HG03060 (cell line): ENCODE results near the gene WNT9B.
"Not testable (repeated sequence)": the region's sequence is repeated elsewhere in the genome, so short reads cannot be mapped to it uniquely, and the experiment has no call there.

ENCODE experiments used
- ATAC-seq: cut with Tn5 transposase; IDR thresholded peaks from one replicate; pipeline ENCODE4 v1.9.1; 2021; ENCODE audit warnings: low read depth, moderate number of reproducible peaks; ENCODE audit not compliant: unreplicated experiment

WNT9B gene

DNA sequence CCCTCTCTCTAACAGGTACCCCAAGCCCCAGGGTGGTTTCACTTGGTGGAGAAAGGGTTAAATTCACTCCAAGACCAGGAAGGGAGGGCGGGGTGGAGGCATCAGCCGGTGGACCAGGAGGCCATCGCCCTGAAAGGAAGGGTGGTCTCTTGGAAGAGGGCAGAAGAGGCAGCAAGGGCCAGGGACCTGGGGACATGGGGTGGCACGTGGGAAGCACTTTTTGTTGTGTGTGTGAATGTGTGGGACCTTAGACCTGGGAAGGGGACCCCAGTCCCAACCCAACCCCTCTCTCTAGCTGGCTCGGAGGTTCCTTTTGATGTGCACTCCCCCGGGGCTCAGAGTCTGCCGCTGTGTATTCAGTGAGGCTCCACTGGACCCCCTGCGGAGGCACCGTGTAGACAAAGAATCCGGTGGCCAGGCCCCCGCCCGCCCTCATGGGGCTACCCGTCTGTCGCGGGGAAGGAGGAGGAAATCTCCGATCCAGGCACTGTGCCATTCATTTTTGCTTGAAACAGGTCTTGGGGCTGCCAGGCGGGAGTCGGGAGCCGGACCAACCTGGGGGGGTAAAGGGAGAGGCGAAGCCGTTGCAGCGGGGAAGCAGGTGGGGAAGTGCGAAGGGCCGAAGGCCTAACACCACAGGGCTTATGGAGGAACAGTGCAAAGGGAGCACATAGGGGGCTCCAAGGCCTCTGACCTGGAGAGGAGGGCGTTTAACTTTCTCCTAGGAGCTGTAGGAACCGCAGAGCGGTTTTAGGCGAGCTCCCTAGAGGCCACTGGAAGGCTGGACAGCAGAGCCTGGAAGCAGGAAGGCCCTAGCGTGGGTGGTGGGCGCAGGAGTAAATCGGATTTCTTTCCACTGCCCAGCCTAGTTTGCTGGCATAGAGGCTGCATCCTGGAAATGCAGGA, 29.6 kb upstream of the WNT9B start:
- no peak for ATAC-seq

- ATAC-seq: no peak
Observed at GRCh38 chr17:46822388-46822921, 28.9 kb upstream of the WNT9B start.

- ATAC-seq: no peak
Observed at GRCh38 chr17:46823657-46824056, 27.7 kb upstream of the WNT9B start.

DNA sequence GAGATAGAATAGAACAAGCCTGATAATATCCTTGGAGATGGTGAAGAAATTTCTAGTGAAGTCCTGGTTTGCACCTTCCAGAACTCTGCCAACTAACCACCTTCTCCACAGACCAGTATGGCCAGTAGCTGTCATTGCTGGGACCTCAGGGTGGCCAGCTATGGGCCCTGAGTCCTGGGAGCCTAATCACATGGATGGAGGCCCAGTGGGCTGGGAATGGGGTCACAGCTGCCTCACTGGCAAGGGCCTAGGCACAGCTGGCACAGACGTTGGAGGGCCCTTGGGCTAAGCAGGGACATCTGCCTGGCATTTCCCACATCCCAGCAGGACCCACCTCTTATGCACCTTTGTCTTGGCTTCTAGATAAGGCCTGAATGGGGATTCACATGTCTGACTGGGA, 25.3 kb upstream of the WNT9B start:
- no peak for ATAC-seq

- no peak for ATAC-seq
Observed at GRCh38 chr17:46827274-46827673, 24.1 kb upstream of the WNT9B start.

DNA sequence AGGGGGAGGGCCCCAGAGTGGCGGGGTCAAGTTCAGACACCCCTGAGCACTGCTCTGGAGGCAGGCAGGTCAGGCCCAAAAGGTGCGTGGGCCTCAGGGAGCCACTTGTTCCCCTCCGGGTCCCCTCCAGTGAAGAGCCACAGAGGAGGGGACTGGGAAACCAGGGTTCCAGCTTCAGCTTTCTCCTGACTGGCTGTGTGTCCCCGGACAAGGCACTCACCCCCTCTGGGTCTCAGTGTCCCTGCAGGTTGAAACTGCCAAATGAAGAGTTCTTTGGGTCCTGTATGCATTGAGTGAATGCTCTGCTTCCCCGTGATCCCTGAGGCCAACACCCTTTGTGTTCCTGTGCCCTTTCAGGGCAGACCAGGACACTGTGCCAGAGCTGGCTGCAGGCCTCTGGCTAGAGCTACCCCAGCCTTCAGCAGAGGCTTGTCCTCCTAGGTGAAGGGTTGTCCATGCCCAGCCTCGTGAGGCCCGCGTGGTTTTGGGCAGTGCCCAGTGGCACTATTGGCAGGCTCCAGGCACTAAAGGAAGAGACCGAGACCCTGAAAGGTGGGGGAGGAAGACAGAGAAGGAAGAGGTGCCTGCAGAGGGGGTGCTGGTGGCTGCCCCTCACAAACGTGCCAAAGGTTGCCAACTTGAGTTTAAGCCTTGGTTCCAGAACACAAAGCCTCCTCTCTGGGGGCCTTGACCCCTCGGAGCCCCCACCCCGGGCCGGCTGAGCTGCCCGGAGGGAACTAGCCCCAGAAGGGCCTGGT, 19.6 kb upstream of the WNT9B start:
- ATAC-seq: no peak

DNA sequence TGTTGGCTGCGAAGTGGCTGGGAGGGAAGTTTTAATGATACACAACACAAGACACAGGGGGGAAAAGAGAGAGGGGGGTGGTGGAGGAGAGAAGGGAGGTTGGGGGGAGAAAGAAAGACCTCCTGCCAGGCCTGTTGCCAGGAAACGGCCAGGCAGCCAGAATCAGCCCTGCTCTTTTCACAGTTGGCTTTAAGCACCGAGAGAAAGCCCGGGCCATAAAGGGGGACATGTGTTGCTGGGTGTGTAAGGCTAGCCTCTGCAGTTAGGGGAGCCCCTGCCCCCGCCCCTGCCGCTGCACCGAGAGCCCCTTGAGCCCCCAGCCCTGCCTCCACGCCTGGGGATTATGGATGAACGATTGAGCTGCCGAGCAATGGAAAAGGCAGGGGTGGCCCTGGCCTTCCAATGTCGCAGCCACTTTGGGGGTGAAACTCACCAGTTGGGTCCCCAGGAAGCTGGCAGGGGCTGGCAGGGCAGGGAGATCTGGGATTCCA, 19.0 kb upstream of the WNT9B start:
- no peak for ATAC-seq

- ATAC-seq: no peak
Observed at GRCh38 chr17:46832945-46833839, 18.2 kb upstream of the WNT9B start.

- ATAC-seq: no peak
Observed at GRCh38 chr17:46833840-46834208, 17.6 kb upstream of the WNT9B start.

DNA sequence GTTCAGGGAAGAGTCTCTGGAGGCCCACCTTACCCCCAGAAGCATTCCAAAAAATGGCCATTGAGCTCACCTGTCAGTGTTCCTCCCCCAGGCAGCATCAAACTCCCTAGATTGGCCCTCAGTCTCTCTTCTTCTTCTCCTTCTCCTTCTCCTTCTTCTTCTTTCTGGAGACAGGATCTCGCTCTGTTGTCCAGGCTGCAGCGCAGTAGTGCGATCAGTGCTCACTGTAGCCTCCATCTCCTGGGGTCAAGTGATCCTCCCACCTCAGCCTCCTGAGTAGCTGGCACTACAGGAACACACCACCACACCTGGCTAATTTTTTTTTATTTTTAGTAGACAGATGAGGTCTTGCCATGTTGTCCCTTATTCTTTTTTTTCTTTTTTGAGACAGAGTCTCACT, 16.5 kb upstream of the WNT9B start:
- ATAC-seq: no peak

- no peak for ATAC-seq
Observed at GRCh38 chr17:46836500-46836899, 14.9 kb upstream of the WNT9B start.

DNA sequence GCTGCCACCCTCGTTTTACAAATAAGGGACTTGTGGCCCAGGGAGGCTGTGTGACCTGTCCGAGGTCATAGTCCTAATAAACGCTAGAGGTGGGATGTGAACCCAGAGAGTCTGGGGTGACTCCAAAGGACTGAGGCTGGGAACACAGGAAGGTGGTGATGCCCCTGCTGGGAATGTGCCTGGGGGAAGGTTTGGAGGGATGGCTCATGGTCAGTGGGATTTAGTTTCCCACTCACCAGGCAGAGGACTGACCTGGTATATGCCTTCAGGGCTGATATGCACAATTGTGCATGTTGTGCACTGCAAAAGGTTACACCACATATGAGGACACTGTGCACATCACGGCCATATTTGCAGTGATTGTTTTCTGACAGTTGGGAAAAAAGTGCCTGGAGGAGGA, 13.9 kb upstream of the WNT9B start:
- no peak for ATAC-seq

DNA sequence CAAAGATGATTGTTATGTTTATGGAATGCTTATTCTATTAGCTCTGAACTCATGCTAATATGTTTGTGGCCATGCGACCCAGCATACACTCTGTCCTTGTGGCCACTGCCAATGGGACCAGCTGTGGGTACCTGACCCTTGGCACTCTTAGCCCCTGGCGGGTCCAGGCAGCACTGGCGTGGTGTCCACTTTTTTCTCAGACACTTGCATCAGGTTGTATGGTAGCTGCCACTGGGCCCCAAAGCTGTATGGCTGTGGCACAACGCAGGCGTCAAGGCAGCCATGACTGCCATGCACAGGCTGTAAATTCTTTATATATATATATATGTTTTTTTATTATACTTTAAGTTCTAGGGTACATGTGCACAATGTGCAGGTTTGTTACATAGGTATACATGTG, 12.2 kb upstream of the WNT9B start:
- ATAC-seq: no peak

DNA sequence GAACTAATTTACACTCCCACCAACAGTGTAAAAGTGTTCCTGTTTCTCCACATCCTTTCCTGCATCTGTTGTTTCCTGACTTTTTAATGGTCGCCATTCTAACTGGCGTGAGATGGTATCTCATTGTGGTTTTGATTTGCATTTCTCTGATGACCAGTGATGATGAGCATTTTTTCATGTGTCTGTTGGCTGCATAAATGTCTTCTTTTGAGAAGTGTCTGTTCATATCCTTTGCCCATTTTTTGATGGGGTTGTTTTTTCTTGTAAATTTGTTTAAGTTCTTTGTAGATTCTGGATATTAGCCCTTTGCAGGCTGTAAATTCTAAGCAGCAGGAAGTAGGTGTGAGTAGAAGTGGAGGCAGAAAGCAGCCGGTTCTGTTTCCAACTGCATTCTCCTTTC, 10.8 kb upstream of the WNT9B start:
- ATAC-seq: not testable (repeated sequence)

GRCh38 chr17:46841561-46842379, 9.6 kb upstream of the WNT9B start:
- no peak for ATAC-seq

GRCh38 chr17:46842835-46843234, 8.5 kb upstream of the WNT9B start:
- ATAC-seq: no peak

GRCh38 chr17:46847204-46848191, 3.9 kb upstream of the WNT9B start:
- ATAC-seq: no peak

DNA sequence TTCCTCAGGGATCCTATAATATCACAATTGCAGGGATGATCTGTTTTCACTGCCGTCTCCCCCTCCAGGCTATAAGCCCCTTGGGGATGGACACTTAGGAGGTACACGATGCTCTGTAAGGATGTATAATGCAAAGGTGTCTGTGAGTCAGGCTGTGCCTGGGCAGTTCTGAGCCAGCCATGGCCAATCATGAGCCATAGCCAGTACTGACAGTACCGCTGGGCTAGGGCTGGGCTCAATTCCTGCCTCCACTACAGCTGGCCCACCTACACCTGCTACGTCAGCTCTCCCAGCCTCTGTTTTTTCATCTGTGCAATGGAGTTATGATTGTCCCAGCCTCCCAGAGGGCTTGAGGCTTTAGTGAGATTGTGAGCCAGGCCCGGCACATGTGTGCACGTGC, 2.8 kb upstream of the WNT9B start:
- no peak for ATAC-seq

DNA sequence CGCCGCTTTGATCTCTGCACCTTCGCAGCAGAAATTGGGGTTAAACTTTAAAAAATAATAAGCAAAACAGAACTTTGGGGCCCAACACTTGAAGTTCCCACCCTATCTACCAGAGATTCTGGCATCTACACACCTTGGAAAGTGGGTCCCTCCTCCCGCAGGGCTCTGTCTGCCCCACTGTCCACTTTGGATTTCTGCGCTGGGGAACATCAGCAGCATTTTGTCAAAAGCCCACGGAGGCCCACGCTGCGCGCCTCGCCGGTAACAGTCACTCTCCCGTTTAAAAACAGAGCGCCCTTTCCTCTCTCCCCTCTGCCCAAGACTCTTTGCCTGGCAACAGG, 725 bp upstream of the WNT9B start:
- no peak for ATAC-seq
